Activated CD8-positive, alpha-beta T cell treated with anti-CD3 and anti-CD28 coated beads for 36 hours (primary cell): ENCODE results near the gene TSPAN5. TPM values are rescaled to one million over a fixed set of nuclear protein-coding genes. Genes with fewer than 3 reads are reported as not detected.

Source experiments
- ATAC-seq: fragments of 200-7000 bp; cut with Tn5 transposase; one replicate; pipeline ENCODE4 v1.10.0; 2021; ENCODE audit warnings: mild to moderate bottlenecking, moderate library complexity
- CTCF ChIA-PET: fragments of 350-600 bp; sonication (Branson Sonifier 250); formaldehyde crosslinking; loops from one replicate; lab custom pipeline; 2021; ENCODE audit warnings: antibody characterized with exemption; lab: Charles Lee
- POLR2A ChIA-PET: fragments of 350-600 bp; sonication (Branson Sonifier 250); formaldehyde crosslinking; loops from one replicate; lab custom pipeline; 2021; ENCODE audit warnings: antibody characterized with exemption; lab: Charles Lee
- DNase-seq: peaks from one replicate; pipeline ENCODE4 v3.0.0-alpha.2; 2020
- H3K27ac Mint-ChIP-seq: one replicate; pipeline ENCODE4 v1.8.0; 2021; ENCODE audit warnings: mild to moderate bottlenecking, mixed read lengths
- H3K27me3 Mint-ChIP-seq: one replicate; pipeline ENCODE4 v1.8.0; 2021; ENCODE audit warnings: mixed read lengths
- H3K36me3 Mint-ChIP-seq: one replicate; pipeline ENCODE4 v1.8.0; 2021; ENCODE audit warnings: low read depth, mixed read lengths
- H3K4me1 Mint-ChIP-seq: one replicate; pipeline ENCODE4 v1.8.0; 2021; ENCODE audit warnings: low read depth, mixed read lengths
- H3K4me3 Mint-ChIP-seq: one replicate; pipeline ENCODE4 v1.8.0; 2021; ENCODE audit warnings: mild to moderate bottlenecking, moderate library complexity, mixed read lengths
- H3K9me3 Mint-ChIP-seq: one replicate; pipeline ENCODE4 v1.8.0; 2021; ENCODE audit warnings: mixed read lengths
- CTCF ChIP-seq: fragments of 200-600 bp; IDR thresholded peaks from one replicate; pipeline ENCODE4 v1.8.0; 2022; ENCODE audit warnings: antibody characterized with exemption, mild to moderate bottlenecking
- intact Hi-C: fragments of 100-400 bp; cut with micrococcal nuclease; formaldehyde crosslinking; loops from one replicate; pipeline ENCODE4 v1.10.0; 2022
- total RNA-seq, 2 experiments: library from RNA; stranded (reverse); gene quantifications; one replicate each; pipeline ENCODE4 v1.2.3, GENCODE V29; 2021

The TSPAN5 gene
- total RNA-seq, 2 experiments from 2014 or later = 18.5 to 21.9 TPM

- H3K27me3 Mint-ChIP-seq = no peaks in the 10 kb centered on the region
- no peaks in the 10 kb centered on the region for H3K36me3 Mint-ChIP-seq
- POLR2A ChIA-PET = no interaction called here
- DNase-seq (no peak), ATAC-seq (peak; percentile 13)
- no peak overlapping the region for H3K4me3 Mint-ChIP-seq
- no peak for TF ChIP-seq CTCF
- intact Hi-C loops = no loop called here
- CTCF ChIA-PET = no interaction called here
- peak overlapping the region; percentile 43 for H3K27ac Mint-ChIP-seq
- peaks cover 49% of the 10 kb centered on the region for H3K4me1 Mint-ChIP-seq
- no peaks in the 10 kb centered on the region for H3K9me3 Mint-ChIP-seq
These were observed 33.0 kb downstream of the TSPAN5 start for GRCh38 chr4:98625399-98625798.

DNA sequence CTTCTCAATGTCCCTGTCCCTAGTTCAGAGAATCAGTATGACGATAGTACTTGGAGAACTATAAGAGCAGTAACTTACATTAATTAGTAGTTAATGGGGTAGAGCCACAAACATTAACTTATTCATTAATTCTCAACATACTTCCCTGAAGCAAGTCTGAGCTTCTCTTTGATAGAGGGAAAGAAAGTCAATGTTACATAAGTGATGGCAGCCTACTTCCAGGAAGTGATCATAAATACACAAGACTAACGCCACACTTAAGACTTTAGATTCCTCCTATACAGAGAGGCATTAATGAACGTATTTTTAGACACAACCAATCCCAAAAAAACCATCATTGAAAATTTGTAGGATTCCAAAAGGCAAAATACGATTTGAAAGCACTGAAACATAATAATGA lies 33.8 kb downstream of the TSPAN5 start:
- no peak for ATAC-seq

GRCh38 chr4:98624144-98624543 lies 34.3 kb downstream of the TSPAN5 start:
- Mint-ChIP-seq H3K27me3 (no peaks in the 10 kb centered on the region), H3K9me3 (no peaks in the 10 kb centered on the region), H3K27ac (no peak overlapping the region), H3K4me1 (peaks cover 55% of the 10 kb centered on the region), H3K4me3 (no peak overlapping the region), H3K36me3 (no peaks in the 10 kb centered on the region)
- DNase-seq (no peak), ATAC-seq (no peak)
- intact Hi-C loops = no loop called here
- ChIA-PET CTCF (interaction anchor here (0.6 kb wide), 1 partner anchor 368 kb away, joined by 3 read pairs; no protein-coding TSS in a partner anchor), POLR2A (no interaction called here)
- TF ChIP-seq CTCF = no peak

More for the DNA sequence above, 33.8 kb downstream of the TSPAN5 start:
- no peak for DNase-seq
- no peaks in the 10 kb centered on the region for H3K27me3 Mint-ChIP-seq
- ChIA-PET CTCF (interaction anchor here (0.6 kb wide), 1 partner anchor 368 kb away, joined by 3 read pairs; no protein-coding TSS in a partner anchor), POLR2A (no interaction called here)
- peaks cover 55% of the 10 kb centered on the region for H3K4me1 Mint-ChIP-seq
- no peak for TF ChIP-seq CTCF
- H3K27ac Mint-ChIP-seq = no peak overlapping the region
- H3K36me3 Mint-ChIP-seq = no peaks in the 10 kb centered on the region
- intact Hi-C loops = no loop called here
- no peaks in the 10 kb centered on the region for H3K9me3 Mint-ChIP-seq
- no peak overlapping the region for H3K4me3 Mint-ChIP-seq

DNA sequence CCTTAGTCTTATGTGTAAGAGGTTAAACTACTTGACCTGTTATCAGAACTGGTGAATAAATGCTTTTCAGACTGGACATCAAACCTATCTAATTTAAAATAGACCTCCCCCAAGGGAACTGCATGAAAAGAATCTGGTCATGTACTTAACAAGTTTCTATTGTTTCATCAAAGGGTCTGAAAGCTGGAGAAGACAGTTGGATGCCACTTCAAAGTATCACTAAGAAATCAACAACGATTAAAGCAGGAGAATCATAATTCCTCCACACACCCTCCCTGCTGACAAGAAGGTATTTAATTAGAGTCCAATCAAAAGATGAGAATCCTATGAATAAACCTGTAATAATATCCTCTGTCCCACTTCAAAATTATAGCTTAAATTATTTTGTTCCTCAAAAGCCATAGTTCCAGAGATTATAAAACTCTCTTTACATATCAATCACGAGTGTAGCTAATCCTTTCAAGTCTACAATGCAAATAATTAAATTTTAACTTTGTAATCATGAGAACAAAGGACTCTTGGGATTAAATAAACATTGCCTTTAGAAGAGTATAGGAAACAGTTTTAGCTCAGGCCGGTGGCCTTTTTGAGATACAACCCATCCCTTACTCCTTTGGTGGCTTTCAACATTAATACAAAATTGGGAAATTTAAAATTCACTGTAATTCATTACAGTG lies 35.1 kb downstream of the TSPAN5 start:
- no peak for TF ChIP-seq CTCF
- Mint-ChIP-seq H3K4me3 (no peak overlapping the region), H3K4me1 (peaks cover 55% of the 10 kb centered on the region), H3K27ac (no peak overlapping the region), H3K9me3 (no peaks in the 10 kb centered on the region), H3K36me3 (no peaks in the 10 kb centered on the region), H3K27me3 (no peaks in the 10 kb centered on the region)
- ChIA-PET POLR2A (no interaction called here), CTCF (no interaction called here)
- ATAC-seq = no peak
- intact Hi-C loops = no loop called here
- no peak for DNase-seq

GRCh38 chr4:98620087-98620784 lies 38.2 kb downstream of the TSPAN5 start:
- intact Hi-C loops = no loop called here
- H3K36me3 Mint-ChIP-seq = no peaks in the 10 kb centered on the region
- POLR2A ChIA-PET = interaction anchor here (1.0 kb wide), 1 partner anchor 21 kb away, joined by 3 read pairs; no protein-coding TSS in a partner anchor
- peaks cover 42% of the 10 kb centered on the region for H3K4me1 Mint-ChIP-seq
- TF ChIP-seq CTCF = no peak
- CTCF ChIA-PET = no interaction called here
- ATAC-seq = no peak
- no peak for DNase-seq
- H3K4me3 Mint-ChIP-seq = no peak overlapping the region
- H3K27me3 Mint-ChIP-seq = no peaks in the 10 kb centered on the region
- H3K9me3 Mint-ChIP-seq = no peaks in the 10 kb centered on the region
- no peak overlapping the region for H3K27ac Mint-ChIP-seq
